ENCODE measurements around the gene CDC34.

The CDC34 gene

DNA sequence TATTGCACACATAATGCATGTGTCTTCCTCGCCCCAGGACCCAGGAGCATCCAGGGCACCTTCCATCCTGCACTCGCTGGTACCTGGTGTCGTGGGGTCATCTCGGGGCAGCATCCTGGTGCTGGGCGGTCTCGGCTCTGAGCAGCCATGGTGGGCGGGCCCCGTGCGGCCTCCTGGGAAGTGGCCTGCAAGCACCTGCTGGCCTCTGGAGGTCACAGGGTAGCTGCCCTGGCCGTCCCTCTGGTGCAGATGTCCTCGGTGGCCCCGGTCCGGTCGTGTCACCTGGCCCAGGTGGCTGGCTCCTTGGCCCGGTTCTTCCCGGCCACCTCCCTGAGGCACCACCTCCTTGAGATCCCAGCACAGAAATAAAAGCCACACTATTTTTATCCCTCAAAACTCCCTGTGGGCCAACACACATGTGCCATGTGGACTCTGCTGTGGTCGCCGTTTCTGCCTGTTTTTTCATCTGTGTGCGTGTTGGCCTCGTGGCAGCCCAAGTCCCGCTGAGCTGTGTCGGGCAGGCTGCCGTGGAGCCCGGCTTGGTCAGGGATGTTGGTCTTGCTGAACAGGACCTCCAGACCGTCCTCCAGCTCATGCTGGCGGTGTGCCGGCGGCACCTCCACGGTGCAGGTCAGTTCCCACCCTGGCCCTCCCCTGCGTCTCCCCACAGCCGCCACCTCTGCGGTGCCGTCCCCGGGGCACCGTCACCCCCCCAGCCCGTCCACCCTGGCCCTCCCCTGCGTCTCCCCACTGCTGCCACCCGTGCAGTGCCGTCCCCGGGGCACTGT is 7.3 kb downstream of the CDC34 start:
- DNase-seq (ENCODE audit: low spot score in 2 of 2): no peak
- no peak for ATAC-seq (ENCODE audit: low read depth)
- Mint-ChIP-seq H3K4me3 (no peak overlapping the region), H3K27ac (no peak overlapping the region), H3K9me3 (no peaks in the 10 kb centered on the region), H3K36me3 (peaks cover 7% of the 10 kb centered on the region), H3K4me1 (peaks cover 4% of the 10 kb centered on the region), H3K27me3 (no peaks in the 10 kb centered on the region)

GRCh38 chr19:539429-540030 is 8.0 kb downstream of the CDC34 start:
- Mint-ChIP-seq H3K4me3 (no peak overlapping the region), H3K36me3 (peaks cover 7% of the 10 kb centered on the region), H3K4me1 (peaks cover 4% of the 10 kb centered on the region), H3K9me3 (no peaks in the 10 kb centered on the region), H3K27me3 (no peaks in the 10 kb centered on the region), H3K27ac (no peak overlapping the region)
- ATAC-seq (ENCODE audit: low read depth) (no peak), DNase-seq (ENCODE audit: low spot score in 2 of 2) (no peak)

- H3K27ac Mint-ChIP-seq: no peak overlapping the region
- no peak overlapping the region for H3K4me3 Mint-ChIP-seq
- no peak for ATAC-seq (ENCODE audit: low read depth)
Observed at GRCh38 chr19:540867-541637, 9.5 kb downstream of the CDC34 start.

GRCh38 chr19:541699-542098 is 10.1 kb downstream of the CDC34 start:
- Mint-ChIP-seq H3K36me3 (peaks cover 3% of the 10 kb centered on the region), H3K4me3 (no peak overlapping the region), H3K27me3 (peaks cover 6% of the 10 kb centered on the region), H3K27ac (no peak overlapping the region), H3K9me3 (peaks cover 2% of the 10 kb centered on the region), H3K4me1 (peaks cover 2% of the 10 kb centered on the region)
- DNase-seq (ENCODE audit: low spot score in 2 of 2) (no peak), ATAC-seq (ENCODE audit: low read depth) (no peak)

More at GRCh38 chr19:540867-541637, 9.5 kb downstream of the CDC34 start:
- Mint-ChIP-seq H3K36me3 (peaks cover 4% of the 10 kb centered on the region), H3K4me1 (peaks cover 2% of the 10 kb centered on the region), H3K9me3 (peaks cover 2% of the 10 kb centered on the region), H3K27me3 (peaks cover 6% of the 10 kb centered on the region)
- no peak for DNase-seq (ENCODE audit: low spot score in 2 of 2)

- Mint-ChIP-seq H3K27me3 (peaks cover 6% of the 10 kb centered on the region), H3K36me3 (peaks cover 2% of the 10 kb centered on the region), H3K4me3 (no peak overlapping the region), H3K9me3 (peaks cover 2% of the 10 kb centered on the region), H3K27ac (no peak overlapping the region), H3K4me1 (peaks cover 2% of the 10 kb centered on the region)
- no peak for DNase-seq (ENCODE audit: low spot score in 2 of 2)
- no peak for ATAC-seq (ENCODE audit: low read depth)
Observed at GRCh38 chr19:542173-542866, 10.8 kb downstream of the CDC34 start.

GRCh38 chr19:543910-544608 is 12.5 kb downstream of the CDC34 start, which contains the start of gene GZMM:
GZMM (plus strand) TSS chr19:544053; CDS start chr19:544072, 19 bp downstream.
- Mint-ChIP-seq H3K4me1 (peaks cover 2% of the 10 kb centered on the region), H3K27ac (no peak within 1 kb of the TSS), H3K27me3 (peaks cover 8% of the 10 kb centered on the region), H3K9me3 (peaks cover 2% of the 10 kb centered on the region), H3K4me3 (no peak within 1 kb of the TSS), H3K36me3 (no peaks in the 10 kb centered on the region)
- DNase-seq (ENCODE audit: low spot score in 2 of 2) (no peak), ATAC-seq (ENCODE audit: low read depth) (peak; percentile 60)

GRCh38 chr19:547117-547516 is 15.6 kb downstream of the CDC34 start:
- Mint-ChIP-seq H3K36me3 (no peaks in the 10 kb centered on the region), H3K9me3 (peaks cover 2% of the 10 kb centered on the region), H3K4me3 (no peak overlapping the region), H3K27me3 (peaks cover 10% of the 10 kb centered on the region), H3K4me1 (peaks cover 2% of the 10 kb centered on the region), H3K27ac (no peak overlapping the region)
- DNase-seq (ENCODE audit: low spot score in 2 of 2): no peak
- no peak for ATAC-seq (ENCODE audit: low read depth)

GRCh38 chr19:547836-548720 is 16.5 kb downstream of the CDC34 start:
- ATAC-seq (ENCODE audit: low read depth): no peak
- Mint-ChIP-seq H3K4me3 (no peak overlapping the region), H3K9me3 (peaks cover 2% of the 10 kb centered on the region), H3K4me1 (peaks cover 2% of the 10 kb centered on the region), H3K36me3 (no peaks in the 10 kb centered on the region), H3K27ac (no peak overlapping the region), H3K27me3 (peaks cover 11% of the 10 kb centered on the region)
- DNase-seq (ENCODE audit: low spot score in 2 of 2): no peak

DNA sequence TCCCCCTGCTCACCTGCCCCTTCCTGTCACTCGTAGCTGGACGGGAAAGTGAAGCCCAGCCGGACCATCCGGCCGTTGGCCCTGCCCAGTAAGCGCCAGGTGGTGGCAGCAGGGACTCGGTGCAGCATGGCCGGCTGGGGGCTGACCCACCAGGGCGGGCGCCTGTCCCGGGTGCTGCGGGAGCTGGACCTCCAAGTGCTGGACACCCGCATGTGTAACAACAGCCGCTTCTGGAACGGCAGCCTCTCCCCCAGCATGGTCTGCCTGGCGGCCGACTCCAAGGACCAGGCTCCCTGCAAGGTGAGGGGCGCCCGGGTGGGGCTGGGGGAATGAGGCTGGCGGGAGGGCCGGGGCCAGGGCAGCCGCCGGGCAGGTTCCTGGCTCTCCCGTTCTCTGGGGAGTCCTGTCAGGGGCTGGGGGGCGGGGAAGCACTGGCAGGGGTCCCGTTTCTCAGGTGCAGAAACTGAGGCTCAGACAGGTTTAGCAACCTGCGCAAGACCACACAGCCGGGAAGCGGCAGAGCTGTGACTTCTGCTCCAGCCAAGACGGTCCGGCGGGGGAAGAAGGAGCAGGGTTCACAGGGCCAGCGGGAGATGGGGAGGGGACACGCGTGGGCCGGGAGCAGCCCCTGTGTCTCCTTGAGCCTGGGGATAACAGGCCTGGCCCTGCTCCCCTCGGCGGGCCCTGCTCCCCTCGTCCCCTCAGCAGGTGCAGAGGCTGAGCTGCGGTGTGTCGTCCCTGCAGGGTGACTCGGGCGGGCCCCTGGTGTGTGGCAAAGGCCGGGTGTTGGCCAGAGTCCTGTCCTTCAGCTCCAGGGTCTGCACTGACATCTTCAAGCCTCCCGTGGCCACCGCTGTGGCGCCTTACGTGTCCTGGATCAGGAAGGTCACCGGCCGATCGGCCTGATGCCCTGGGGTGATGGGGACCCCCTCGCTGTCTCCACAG is 17.6 kb downstream of the CDC34 start:
- no peak overlapping the region for H3K4me3 Mint-ChIP-seq
- no peak overlapping the region for H3K27ac Mint-ChIP-seq
- peaks cover 11% of the 10 kb centered on the region for H3K27me3 Mint-ChIP-seq
- peaks cover 2% of the 10 kb centered on the region for H3K4me1 Mint-ChIP-seq
- DNase-seq (ENCODE audit: low spot score in 2 of 2): no peak
- H3K9me3 Mint-ChIP-seq: peaks cover 2% of the 10 kb centered on the region
- no peak for ATAC-seq (ENCODE audit: low read depth)
- no peaks in the 10 kb centered on the region for H3K36me3 Mint-ChIP-seq

- Mint-ChIP-seq H3K36me3 (no peaks in the 10 kb centered on the region), H3K27me3 (peaks cover 8% of the 10 kb centered on the region), H3K9me3 (no peaks in the 10 kb centered on the region), H3K4me3 (no peak overlapping the region), H3K4me1 (no peaks in the 10 kb centered on the region), H3K27ac (no peak overlapping the region)
- ATAC-seq (ENCODE audit: low read depth) (no peak), DNase-seq (ENCODE audit: low spot score in 2 of 2) (no peak)
Observed at GRCh38 chr19:554817-555216, 23.3 kb downstream of the CDC34 start.

GRCh38 chr19:555474-555808 is 23.9 kb downstream of the CDC34 start:
- H3K9me3 Mint-ChIP-seq: no peaks in the 10 kb centered on the region
- ATAC-seq (ENCODE audit: low read depth): no peak
- no peaks in the 10 kb centered on the region for H3K36me3 Mint-ChIP-seq
- H3K27ac Mint-ChIP-seq: no peak overlapping the region
- peaks cover 8% of the 10 kb centered on the region for H3K27me3 Mint-ChIP-seq
- H3K4me1 Mint-ChIP-seq: no peaks in the 10 kb centered on the region
- H3K4me3 Mint-ChIP-seq: no peak overlapping the region
- no peak for DNase-seq (ENCODE audit: low spot score in 2 of 2)

All from memory B cell (primary cell).